ENCODE measurements around the gene SMAD7.

Gene SMAD7

GRCh38 chr18:48913201-48913600 is 37.6 kb downstream of the SMAD7 start:
- DNase-seq = peak; percentile 76

- DNase-seq = no peak
Observed at GRCh38 chr18:48910972-48911545, 39.7 kb downstream of the SMAD7 start.

- no peak for DNase-seq
Observed at GRCh38 chr18:48909721-48910120, 41.0 kb downstream of the SMAD7 start.

- DNase-seq = no peak
Observed at GRCh38 chr18:48908916-48909315, 41.8 kb downstream of the SMAD7 start.

GRCh38 chr18:48905513-48905912 is 45.3 kb downstream of the SMAD7 start:
- no peak for DNase-seq

- no peak for DNase-seq
Observed at GRCh38 chr18:48904847-48905394, 45.8 kb downstream of the SMAD7 start.

- DNase-seq = no peak
Observed at GRCh38 chr18:48904091-48904490, 46.7 kb downstream of the SMAD7 start.

GRCh38 chr18:48902856-48903601 is 47.7 kb downstream of the SMAD7 start:
- DNase-seq = no peak

- no peak for DNase-seq
Observed at GRCh38 chr18:48902023-48902855, 48.5 kb downstream of the SMAD7 start.

- no peak for DNase-seq
Observed at GRCh38 chr18:48901145-48902022, 49.4 kb downstream of the SMAD7 start.

GRCh38 chr18:48900469-48900868 is 50.3 kb downstream of the SMAD7 start:
- no peak for DNase-seq

- no peak for DNase-seq
Observed at GRCh38 chr18:48899558-48900174, 51.1 kb downstream of the SMAD7 start.

- no peak for DNase-seq
Observed at GRCh38 chr18:48898521-48898920, 52.2 kb downstream of the SMAD7 start.

GRCh38 chr18:48897531-48897930 is 53.2 kb downstream of the SMAD7 start:
- no peak for DNase-seq

GRCh38 chr18:48896875-48897511 is 53.8 kb downstream of the SMAD7 start:
- peak; percentile 56 for DNase-seq

GRCh38 chr18:48896326-48896874 is 54.4 kb downstream of the SMAD7 start:
- DNase-seq = no peak

- DNase-seq = no peak
Observed at GRCh38 chr18:48894799-48895346, 55.9 kb downstream of the SMAD7 start.

- no peak for DNase-seq
Observed at GRCh38 chr18:48893608-48894600, 56.9 kb downstream of the SMAD7 start.

GRCh38 chr18:48893061-48893607 is 57.6 kb downstream of the SMAD7 start:
- no peak for DNase-seq
